Breast epithelium (tissue), 4 donors: ENCODE data around the gene TMEM79. TPM values are rescaled to one million over a fixed set of nuclear protein-coding genes. Genes with fewer than 3 reads are reported as not detected.

Experiments
- DNase-seq, 2 donors: peaks; one replicate each; pipeline ENCODE4 v3.0.0-alpha.2; 2019; ENCODE audit warnings: low spot score in 2 of 2
- H3K27ac ChIP-seq, 2 donors: fragments of 200-600 bp; sonication (generic) in 1 of 2; one replicate each; pipeline ENCODE4 v1.5.1; 2016 to 2019; ENCODE audit warnings: mild to moderate bottlenecking in 1 of 2
- H3K27me3 ChIP-seq, 2 donors: fragments of 200-600 bp; sonication (generic) in 1 of 2; one replicate each; pipeline versions ENCODE4 v1.5.1 to v1.6.0; 2017 to 2019; ENCODE audit warnings: control low read depth in 1 of 2, mild to moderate bottlenecking in 1 of 2
- H3K36me3 ChIP-seq: fragments of 200-600 bp; one replicate; pipeline ENCODE4 v1.5.1; 2019
- H3K4me1 ChIP-seq, 2 donors: fragments of 200-600 bp; sonication (generic); one replicate each; pipeline ENCODE4 v1.5.1; 2016 to 2019; ENCODE audit warnings: control low read depth in 1 of 2
- H3K4me3 ChIP-seq, 3 donors: fragments of 200-600 bp; sonication (generic); 1 replicate in 2 of 3; 2 replicates in 1 of 3; pipeline ENCODE4 v1.5.1; 2016 to 2019; ENCODE audit warnings: mild to moderate bottlenecking in 3 of 3, moderate library complexity in 2 of 3
- H3K9me3 ChIP-seq, 2 donors: fragments of 200-600 bp; sonication (generic) in 1 of 2; one replicate each; pipeline ENCODE4 v1.5.1; 2016 to 2019; ENCODE audit warnings: control low read depth in 1 of 2
- CTCF ChIP-seq, 3 donors: fragments of 450-650 bp; IDR thresholded peaks; one replicate each; pipeline ENCODE4 v1.5.1; 2016 to 2017; ENCODE audit warnings: antibody characterized with exemption in 3 of 3, mild to moderate bottlenecking in 3 of 3, moderate library complexity in 3 of 3
- POLR2A ChIP-seq: fragments of 450-650 bp; IDR thresholded peaks from one replicate; pipeline ENCODE4 v1.6.1; 2016; ENCODE audit warnings: antibody characterized with exemption, mild to moderate bottlenecking, moderate library complexity
- POLR2AphosphoS5 ChIP-seq, 3 donors: sonication (generic); formaldehyde crosslinking; IDR thresholded peaks; one replicate each; pipeline ENCODE4 v1.6.1; 2017; ENCODE audit warnings: antibody characterized with exemption in 3 of 3
- intact Hi-C: fragments of 100-400 bp; cut with DNase I; formaldehyde crosslinking; loops from one replicate; pipeline ENCODE4 v1.15.1; 2023; ENCODE audit warnings: low total_unique reads
- total RNA-seq, 3 donors: library from RNA; depleted of rRNA; stranded (reverse); fragments of >200 nt; gene quantifications; one replicate each; pipeline ENCODE4 v1.1.0, GENCODE V29; 2016

The TMEM79 gene
- total RNA-seq, 3 donors from 2014 or later = 1.3 to 7.8 (median 4.9) TPM

- no peak for TF ChIP-seq POLR2A
- no peak for TF ChIP-seq POLR2AphosphoS5 (IDR thresholded peaks at IDR 0.05)
- no peak for TF ChIP-seq CTCF (IDR thresholded peaks at IDR 0.05)
- Histone ChIP-seq H3K36me3 (peaks cover 4% of the 10 kb centered on the region), H3K9me3 (no peaks in the 10 kb centered on the region), H3K27me3 (no peaks in the 10 kb centered on the region), H3K4me3 (peak overlapping the region in 1 of 3 donors; percentile 54), H3K27ac (no peak overlapping the region), H3K4me1 (peaks cover 0 to 11% of the 10 kb centered on the region in 2 donors)
- intact Hi-C loops = no loop called here
- DNase-seq = no peak
Measured at GRCh38 chr1:156246241-156246780, 37.8 kb upstream of the TMEM79 start.

GRCh38 chr1:156246781-156247459 is 37.2 kb upstream of the TMEM79 start:
- intact Hi-C loops = no loop called here
- no peaks in the 10 kb centered on the region for H3K27me3 ChIP-seq
- TF ChIP-seq POLR2A = no peak
- TF ChIP-seq POLR2AphosphoS5 (IDR thresholded peaks at IDR 0.05) = no peak
- TF ChIP-seq CTCF (IDR thresholded peaks at IDR 0.05) = no peak
- peak in 1 of 2 donors; percentile 31 for DNase-seq
- H3K9me3 ChIP-seq = no peaks in the 10 kb centered on the region
- peaks cover 0 to 11% of the 10 kb centered on the region in 2 donors for H3K4me1 ChIP-seq
- no peak overlapping the region for H3K4me3 ChIP-seq
- H3K36me3 ChIP-seq = peaks cover 6% of the 10 kb centered on the region
- no peak overlapping the region for H3K27ac ChIP-seq

GRCh38 chr1:156247460-156248322 is 36.4 kb upstream of the TMEM79 start, which contains the start of gene PAQR6:
TSS of gene PAQR6 (minus strand) at chr1:156248056. CDS start at chr1:156246731, 1,325 bp downstream.
- Histone ChIP-seq H3K27me3 (no peaks in the 10 kb centered on the region), H3K4me1 (peaks cover 0 to 11% of the 10 kb centered on the region in 2 donors), H3K27ac (peak within 1 kb of the TSS; percentile 10), H3K36me3 (peaks cover 8% of the 10 kb centered on the region), H3K4me3 (peak within 1 kb of the TSS in 1 of 3 donors; percentile 3), H3K9me3 (no peaks in the 10 kb centered on the region)
- intact Hi-C loops = no loop called here
- TF ChIP-seq CTCF (IDR thresholded peaks at IDR 0.05) (no peak), POLR2A (no peak), POLR2AphosphoS5 (IDR thresholded peaks at IDR 0.05) (no peak)
- peak in 1 of 2 donors; percentile 61 for DNase-seq

GRCh38 chr1:156248323-156248683 is 35.8 kb upstream of the TMEM79 start:
- no peak for DNase-seq
- Histone ChIP-seq H3K27me3 (no peaks in the 10 kb centered on the region), H3K9me3 (no peaks in the 10 kb centered on the region), H3K36me3 (peaks cover 14% of the 10 kb centered on the region), H3K4me1 (peaks cover 0 to 11% of the 10 kb centered on the region in 2 donors), H3K4me3 (peak overlapping the region in 1 of 3 donors; percentile 3), H3K27ac (peak overlapping the region; percentile 10)
- intact Hi-C loops = no loop called here
- TF ChIP-seq POLR2A = no peak
- TF ChIP-seq POLR2AphosphoS5 (IDR thresholded peaks at IDR 0.05) = no peak
- TF ChIP-seq CTCF (IDR thresholded peaks at IDR 0.05) = no peak

GRCh38 chr1:156249593-156249992 is 34.5 kb upstream of the TMEM79 start:
- Histone ChIP-seq H3K9me3 (no peaks in the 10 kb centered on the region), H3K4me1 (peaks cover 0 to 11% of the 10 kb centered on the region in 2 donors), H3K36me3 (peaks cover 14% of the 10 kb centered on the region), H3K4me3 (no peak overlapping the region), H3K27me3 (no peaks in the 10 kb centered on the region), H3K27ac (no peak overlapping the region)
- DNase-seq = no peak
- intact Hi-C loops = no loop called here
- TF ChIP-seq CTCF (IDR thresholded peaks at IDR 0.05) = no peak
- TF ChIP-seq POLR2A = no peak
- no peak for TF ChIP-seq POLR2AphosphoS5 (IDR thresholded peaks at IDR 0.05)
